ENCODE measurements around the gene SLC25A26. TPM values are rescaled to one million over a fixed set of nuclear protein-coding genes. Genes with fewer than 3 reads are reported as not detected.

SLC25A26 gene
- total RNA-seq, 4 donors from 2014 or later = 13.3 to 29.1 (median 22.8) TPM

GRCh38 chr3:66242788-66243464 is 22.1 kb downstream of the SLC25A26 start:
- no peak for DNase-seq (ENCODE audit: low spot score in 2 of 2)
- no peak overlapping the region for H3K27ac ChIP-seq
- TF ChIP-seq POLR2A (IDR thresholded peaks at IDR 0.05) (no peak), EP300 (IDR thresholded peaks at IDR 0.05) (no peak), CTCF (IDR thresholded peaks at IDR 0.05) (no peak)
- H3K27me3 ChIP-seq = no peaks in the 10 kb centered on the region
- peaks cover 52% of the 10 kb centered on the region for H3K36me3 ChIP-seq
- H3K4me3 ChIP-seq = no peak overlapping the region
- no peaks in the 10 kb centered on the region for H3K4me1 ChIP-seq
- H3K9me3 ChIP-seq = no peaks in the 10 kb centered on the region
- 98% methylated on average over 3 of the region's 3 CpGs for WGBS

GRCh38 chr3:66248641-66249040 is 27.8 kb downstream of the SLC25A26 start:
- H3K36me3 ChIP-seq = peaks cover 40% of the 10 kb centered on the region
- DNase-seq (ENCODE audit: low spot score in 2 of 2) = no peak
- H3K27ac ChIP-seq = no peak overlapping the region
- no peak overlapping the region for H3K4me3 ChIP-seq
- WGBS = 84% methylated on average over 2 of the region's 2 CpGs
- H3K9me3 ChIP-seq = no peaks in the 10 kb centered on the region
- TF ChIP-seq EP300 (IDR thresholded peaks at IDR 0.05) = no peak
- TF ChIP-seq POLR2AphosphoS5 (IDR thresholded peaks at IDR 0.05) = no peak
- TF ChIP-seq CTCF (IDR thresholded peaks at IDR 0.05) = no peak
- no peak for TF ChIP-seq POLR2A (IDR thresholded peaks at IDR 0.05)
- no peaks in the 10 kb centered on the region for H3K27me3 ChIP-seq
- H3K4me1 ChIP-seq = no peaks in the 10 kb centered on the region

GRCh38 chr3:66253790-66254620 is 33.2 kb downstream of the SLC25A26 start:
- Histone ChIP-seq H3K4me3 (no peak overlapping the region), H3K27me3 (no peaks in the 10 kb centered on the region), H3K4me1 (no peaks in the 10 kb centered on the region), H3K36me3 (peaks cover 13% of the 10 kb centered on the region), H3K27ac (no peak overlapping the region), H3K9me3 (no peaks in the 10 kb centered on the region)
- TF ChIP-seq POLR2A (IDR thresholded peaks at IDR 0.05) (no peak), CTCF (IDR thresholded peaks at IDR 0.05) (peak; percentile 52 to 60)
- DNase-seq (ENCODE audit: low spot score in 2 of 2) = no peak
- WGBS = 78% methylated on average over 6 of the region's 6 CpGs

- 93% methylated on average over 3 of the region's 3 CpGs for WGBS
- Histone ChIP-seq H3K4me1 (no peaks in the 10 kb centered on the region), H3K27ac (no peak overlapping the region), H3K36me3 (no peaks in the 10 kb centered on the region), H3K9me3 (no peaks in the 10 kb centered on the region), H3K4me3 (no peak overlapping the region), H3K27me3 (no peaks in the 10 kb centered on the region)
- DNase-seq (ENCODE audit: low spot score in 2 of 2) = no peak
- no peak for TF ChIP-seq POLR2A (IDR thresholded peaks at IDR 0.05)
- TF ChIP-seq CTCF (IDR thresholded peaks at IDR 0.05) = no peak
- TF ChIP-seq EP300 (IDR thresholded peaks at IDR 0.05) = no peak
- TF ChIP-seq POLR2AphosphoS5 (IDR thresholded peaks at IDR 0.05) = no peak
Measured at GRCh38 chr3:66255865-66256264, 35.1 kb downstream of the SLC25A26 start.

GRCh38 chr3:66256806-66257205 is 36.0 kb downstream of the SLC25A26 start:
- DNase-seq (ENCODE audit: low spot score in 2 of 2) = no peak
- WGBS = 86% methylated on average over 2 of the region's 2 CpGs
- H3K27ac ChIP-seq = no peak overlapping the region

More at GRCh38 chr3:66256806-66257205, 36.0 kb downstream of the SLC25A26 start:
- Histone ChIP-seq H3K4me1 (no peaks in the 10 kb centered on the region), H3K36me3 (no peaks in the 10 kb centered on the region), H3K27me3 (no peaks in the 10 kb centered on the region), H3K9me3 (no peaks in the 10 kb centered on the region), H3K4me3 (no peak overlapping the region)
- no peak for TF ChIP-seq EP300 (IDR thresholded peaks at IDR 0.05)
- TF ChIP-seq POLR2AphosphoS5 (IDR thresholded peaks at IDR 0.05) = no peak
- no peak for TF ChIP-seq CTCF (IDR thresholded peaks at IDR 0.05)
- no peak for TF ChIP-seq POLR2A (IDR thresholded peaks at IDR 0.05)
